HG02970 (cell line): ENCODE measurements around the gene SIN3A.
"Not testable (repeated sequence)": the region's sequence is repeated elsewhere in the genome, so short reads cannot be mapped to it uniquely, and the experiment has no call there.

Source experiments
- ATAC-seq: cut with Tn5 transposase; IDR thresholded peaks from one replicate; pipeline ENCODE4 v1.9.1; 2021; ENCODE audit warnings: mild to moderate bottlenecking, moderate library complexity, moderate number of reproducible peaks; ENCODE audit not compliant: unreplicated experiment, low FRiP score

The SIN3A gene

GRCh38 chr15:75383986-75384385 is 67.5 kb downstream of the SIN3A start:
- ATAC-seq: not testable (repeated sequence)

DNA sequence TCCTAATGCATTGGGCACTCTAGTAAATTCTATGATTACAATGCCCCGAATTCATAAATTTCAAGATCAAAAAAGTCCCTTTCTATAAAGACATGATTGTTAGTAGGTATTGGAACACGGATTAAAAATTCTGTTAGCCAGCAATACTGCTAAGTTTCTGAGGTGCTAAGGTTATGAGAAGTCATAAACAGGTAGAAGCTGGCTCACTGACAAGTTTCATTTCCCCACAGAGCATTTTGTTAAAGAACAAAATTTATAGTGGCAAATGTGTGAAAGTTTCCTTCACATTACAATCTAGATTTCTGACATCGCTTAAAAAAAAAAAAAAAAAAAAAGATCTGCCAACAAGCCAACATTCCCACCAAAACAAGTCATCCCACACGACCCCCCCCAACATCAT is 70.7 kb downstream of the SIN3A start:
- ATAC-seq: no peak

DNA sequence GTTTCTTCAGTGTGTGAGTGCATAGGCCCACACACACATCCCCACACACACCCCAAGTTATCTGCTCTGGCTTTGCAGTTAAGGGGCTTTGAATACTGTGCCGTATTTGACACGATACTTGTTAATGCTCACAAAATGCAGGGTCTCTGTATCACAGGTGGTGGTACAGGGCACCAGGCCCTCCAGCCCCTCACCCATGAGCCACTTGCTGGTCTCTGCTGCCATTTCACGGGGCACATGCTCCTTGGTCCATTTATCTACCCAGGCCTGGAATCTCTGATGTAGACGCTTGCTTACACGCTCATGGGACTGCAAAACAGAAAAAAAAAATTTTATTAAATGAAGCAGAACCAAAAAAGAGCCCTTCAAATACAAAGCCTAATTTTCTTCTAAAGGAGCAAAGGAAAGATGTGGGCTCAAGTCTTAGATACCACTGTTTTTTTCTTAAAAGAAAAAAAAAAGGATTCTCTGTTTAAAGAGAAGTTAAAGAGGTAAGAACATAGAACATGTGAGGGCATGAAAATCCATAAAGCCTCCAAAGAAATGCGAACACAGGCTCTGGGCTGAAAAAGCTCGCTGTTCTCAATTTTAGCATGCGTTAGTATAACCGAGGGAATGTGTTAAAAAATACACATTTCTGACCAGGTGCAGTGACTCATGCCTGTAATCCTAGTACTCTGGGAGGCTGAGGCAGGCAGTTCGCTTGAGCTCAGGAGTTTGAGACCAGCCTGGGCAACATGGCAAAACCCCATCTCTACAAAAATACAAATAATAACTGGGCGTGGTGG is 79.4 kb downstream of the SIN3A start:
- no peak for ATAC-seq

GRCh38 chr15:75371486-75371885 is 80.0 kb downstream of the SIN3A start:
- no peak for ATAC-seq

- no peak for ATAC-seq
Observed at GRCh38 chr15:75369897-75370581, 81.5 kb downstream of the SIN3A start.

DNA sequence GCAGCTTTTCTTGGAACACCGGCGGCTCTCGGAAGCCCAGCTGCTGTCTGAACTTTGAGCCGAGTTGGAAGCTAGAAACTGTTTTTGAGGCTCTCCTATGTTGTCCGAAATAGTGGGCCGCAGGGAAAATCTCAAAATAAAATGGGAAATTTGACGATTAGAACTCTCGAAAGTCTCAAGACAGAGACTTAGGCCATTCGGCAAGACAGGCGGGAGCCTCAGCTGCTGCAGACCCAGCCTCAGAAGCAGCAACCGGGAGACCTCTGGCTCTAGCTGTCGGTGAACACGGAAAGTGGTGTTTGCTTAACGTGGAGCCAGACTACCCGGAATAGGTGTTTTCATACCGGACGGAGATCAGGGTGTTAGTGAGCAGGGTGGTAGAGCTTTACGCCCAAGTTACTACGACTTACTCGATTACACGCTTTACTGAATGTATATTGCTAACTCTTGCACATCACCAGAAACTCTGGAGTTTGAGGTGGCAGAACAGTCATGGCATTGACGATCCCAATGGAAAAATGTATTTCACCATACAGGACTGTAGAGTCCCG is 82.7 kb downstream of the SIN3A start:
- peak; percentile 6 for ATAC-seq

GRCh38 chr15:75367913-75368688 is 83.4 kb downstream of the SIN3A start, which contains the start of gene MAN2C1:
TSS of gene MAN2C1 (minus strand) at chr15:75368607. CDS start at chr15:75368583, 24 bp downstream.
- ATAC-seq: peak; percentile 76

GRCh38 chr15:75367406-75367912 is 84.0 kb downstream of the SIN3A start:
- ATAC-seq: no peak

- no peak for ATAC-seq
Observed at GRCh38 chr15:75367006-75367405, 84.5 kb downstream of the SIN3A start.

DNA sequence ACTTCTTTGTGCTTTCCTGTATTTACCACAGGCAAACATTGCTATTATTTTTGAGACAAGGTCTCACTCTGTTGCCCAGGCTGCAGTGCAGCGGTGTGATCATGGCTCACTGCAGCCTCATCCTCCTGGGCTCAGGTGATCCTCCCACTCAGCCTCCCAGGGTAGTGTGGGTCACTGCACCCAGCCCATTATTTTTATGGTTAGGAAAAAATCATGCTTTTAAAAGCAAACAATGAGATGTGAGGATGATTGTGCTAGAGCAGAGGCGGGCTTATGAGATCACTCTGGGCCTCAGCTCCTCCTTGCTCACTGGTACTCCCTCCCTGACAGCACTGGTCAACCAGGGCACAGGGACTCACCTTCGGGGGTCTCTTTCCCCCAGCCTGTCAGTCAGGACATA is 85.3 kb downstream of the SIN3A start:
- ATAC-seq: no peak

DNA sequence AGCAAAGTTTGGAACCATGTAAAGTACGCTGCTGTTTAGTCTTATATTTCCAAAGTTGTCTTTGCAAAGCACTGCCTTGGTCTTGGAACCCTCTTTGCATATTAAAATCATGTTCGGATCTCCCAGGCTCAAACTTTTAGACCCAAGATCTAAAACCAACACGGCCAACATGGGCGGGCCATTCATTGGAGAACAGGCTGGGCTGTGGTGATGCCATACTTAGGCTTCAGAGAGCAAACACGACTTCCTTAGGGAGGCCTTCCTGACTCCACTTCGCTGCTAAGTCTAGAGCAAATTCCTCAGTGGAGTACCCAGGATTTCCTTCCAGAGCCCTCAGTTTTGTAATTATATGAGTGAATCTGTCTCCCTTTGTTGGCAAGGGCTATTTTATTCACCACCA is 86.6 kb downstream of the SIN3A start:
- ATAC-seq: no peak

DNA sequence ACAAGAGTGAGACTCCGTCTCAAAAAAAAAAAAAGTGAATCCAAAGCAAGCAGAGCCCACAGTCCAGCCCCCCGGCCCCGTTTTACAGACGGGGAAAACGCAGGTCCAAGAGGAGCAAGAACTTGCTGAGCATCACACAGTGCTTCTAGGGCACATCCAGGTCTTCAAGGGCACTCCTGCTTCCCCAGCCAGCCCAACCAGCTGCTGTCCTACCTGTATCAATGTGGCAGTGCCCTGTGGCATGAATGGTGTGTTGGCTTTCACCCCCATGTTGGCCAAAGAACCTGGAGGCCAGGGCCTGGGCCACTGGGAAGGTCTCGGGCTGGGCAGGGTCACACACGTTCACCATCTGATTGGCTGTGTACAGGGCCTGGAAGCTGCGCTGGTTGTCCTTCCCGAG is 87.7 kb downstream of the SIN3A start:
- no peak for ATAC-seq

DNA sequence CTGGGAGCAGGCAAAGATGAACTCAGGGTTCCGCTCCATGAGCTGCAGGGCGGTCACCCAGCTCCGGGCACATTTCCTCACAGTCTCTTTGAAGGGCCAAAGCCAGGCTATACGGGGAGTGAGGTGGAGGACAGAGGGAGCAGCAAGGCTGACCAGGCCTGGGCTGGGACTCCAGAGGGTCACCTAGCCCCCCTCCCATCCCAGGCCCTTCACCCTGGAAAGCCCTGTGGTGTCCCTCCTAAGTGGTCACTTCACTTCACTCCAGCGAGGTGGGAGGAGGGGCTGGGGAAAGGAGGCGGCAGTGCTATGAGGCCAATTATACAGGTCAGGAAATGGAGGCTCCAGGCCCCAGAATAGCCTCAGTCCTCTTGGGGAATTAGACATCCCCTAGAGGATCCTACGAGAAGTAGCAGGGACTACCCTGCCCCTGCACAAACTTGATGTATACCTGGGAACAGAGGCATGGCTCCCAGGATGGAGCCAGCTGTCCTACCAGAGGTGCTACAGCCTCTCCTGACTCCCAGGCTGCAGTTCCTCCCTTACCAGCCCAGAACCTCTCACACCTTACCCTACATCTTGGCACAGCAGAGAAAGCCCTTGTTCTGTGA is 88.7 kb downstream of the SIN3A start:
- ATAC-seq: no peak

GRCh38 chr15:75361989-75362641 is 89.4 kb downstream of the SIN3A start:
- ATAC-seq: no peak

DNA sequence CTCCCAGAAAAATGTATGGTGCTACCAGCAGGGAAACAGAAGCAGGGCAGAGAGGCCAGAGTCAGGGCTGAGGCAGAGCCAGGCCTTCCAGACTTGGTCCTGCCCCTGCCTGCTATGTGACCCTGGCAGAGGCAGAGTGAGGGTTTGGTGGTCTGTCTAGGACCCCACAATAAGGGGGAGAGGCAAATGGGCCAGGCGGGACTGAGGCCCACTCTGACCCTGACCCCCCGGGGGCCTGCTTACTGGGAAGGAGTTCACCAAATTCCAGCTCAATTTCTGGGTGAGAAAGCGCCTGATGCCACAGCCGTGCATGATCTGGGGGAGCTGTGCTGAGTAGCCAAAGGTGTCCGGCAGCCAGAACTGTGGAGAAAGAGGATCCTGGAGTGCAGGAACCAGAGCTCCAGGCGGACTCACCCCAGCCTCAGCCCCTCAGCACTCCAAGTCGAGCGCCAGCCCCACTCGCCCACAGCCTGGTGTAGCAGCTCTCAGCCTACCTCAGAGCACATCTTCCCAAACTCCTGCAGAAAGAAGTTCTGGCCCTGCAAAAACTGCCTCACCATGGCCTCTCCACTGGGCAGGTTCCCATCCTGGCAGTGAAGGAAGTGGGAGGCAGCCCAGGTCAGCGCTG is 90.0 kb downstream of the SIN3A start:
- ATAC-seq: no peak

GRCh38 chr15:75360856-75361255 is 90.6 kb downstream of the SIN3A start:
- ATAC-seq: no peak

- no peak for ATAC-seq
Observed at GRCh38 chr15:75360391-75360790, 91.1 kb downstream of the SIN3A start.

- ATAC-seq: no peak
Observed at GRCh38 chr15:75359537-75360250, 91.8 kb downstream of the SIN3A start.
